NCI-H748 (cell line): ENCODE measurements around the gene CTSD.

ENCODE experiments used
- DNase-seq: peaks from one replicate; lab custom pipeline; 2025; ENCODE audit not compliant: unreplicated experiment; lab: John Stamatoyannopoulos, UW

CTSD gene

GRCh38 chr11:1756791-1757771 lies 6.6 kb downstream of the CTSD start:
- DNase-seq = no peak

GRCh38 chr11:1755692-1756561 lies 7.8 kb downstream of the CTSD start:
- no peak for DNase-seq

DNA sequence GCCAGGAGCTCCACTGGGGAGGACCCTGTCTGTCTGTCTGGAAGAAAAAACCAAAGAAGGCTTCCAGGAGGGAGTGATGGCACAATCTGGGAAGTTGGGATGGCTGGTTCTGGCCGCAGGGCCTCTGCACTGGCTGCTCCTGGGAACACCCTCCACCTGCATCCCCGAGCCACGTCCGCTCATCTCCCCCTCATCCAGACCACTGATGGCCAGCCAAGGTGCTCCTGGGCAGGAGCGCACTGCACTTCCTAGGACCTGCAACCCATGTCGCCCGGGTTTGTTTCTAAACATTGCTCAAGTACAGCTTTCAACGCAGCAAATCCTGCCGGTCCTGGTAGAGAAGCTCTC lies 8.4 kb downstream of the CTSD start:
- no peak for DNase-seq

DNA sequence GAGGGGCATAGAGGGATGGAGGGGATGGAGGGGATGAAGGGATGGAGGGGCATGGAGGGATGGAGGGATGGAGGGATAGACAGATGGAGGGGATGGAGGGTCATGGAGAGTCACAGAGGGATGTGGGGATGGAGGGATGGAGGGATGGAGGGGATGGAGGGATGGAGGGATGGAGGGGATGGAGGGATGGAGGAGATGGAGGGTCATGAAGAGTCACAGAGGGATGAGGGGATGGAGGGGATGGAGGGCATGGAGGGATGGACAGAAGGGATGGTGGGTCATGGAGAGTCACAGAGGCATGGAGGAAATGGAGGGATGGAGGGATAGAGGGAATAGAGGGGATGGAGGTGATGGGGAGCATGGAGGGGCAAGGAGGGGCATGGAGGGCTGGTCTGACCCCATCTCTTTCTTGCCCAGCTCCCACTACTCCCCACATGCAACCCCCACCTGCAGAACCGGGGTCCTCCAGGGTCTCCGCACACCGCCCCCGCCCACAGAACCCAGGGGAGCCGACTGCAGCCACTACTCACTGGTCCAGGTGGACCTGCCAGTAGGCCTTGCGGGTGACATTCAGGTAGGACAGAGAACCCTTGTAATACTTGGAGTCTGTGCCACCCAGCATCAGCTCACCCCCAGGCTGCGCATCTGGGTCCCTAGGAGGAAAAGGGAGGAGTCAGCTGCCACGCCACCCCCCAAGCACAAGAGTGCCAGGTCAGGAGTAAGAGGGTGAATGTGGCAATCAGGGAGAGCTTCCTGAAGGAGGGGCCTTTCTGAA lies 9.2 kb downstream of the CTSD start:
- DNase-seq = no peak

- no peak for DNase-seq
Measured at GRCh38 chr11:1753929-1754305, 9.8 kb downstream of the CTSD start.

GRCh38 chr11:1753229-1753928 lies 10.3 kb downstream of the CTSD start:
- DNase-seq = no peak

GRCh38 chr11:1752907-1753228 lies 10.9 kb downstream of the CTSD start:
- DNase-seq = no peak

GRCh38 chr11:1751999-1752906 lies 11.5 kb downstream of the CTSD start:
- peak; percentile 22 for DNase-seq

DNA sequence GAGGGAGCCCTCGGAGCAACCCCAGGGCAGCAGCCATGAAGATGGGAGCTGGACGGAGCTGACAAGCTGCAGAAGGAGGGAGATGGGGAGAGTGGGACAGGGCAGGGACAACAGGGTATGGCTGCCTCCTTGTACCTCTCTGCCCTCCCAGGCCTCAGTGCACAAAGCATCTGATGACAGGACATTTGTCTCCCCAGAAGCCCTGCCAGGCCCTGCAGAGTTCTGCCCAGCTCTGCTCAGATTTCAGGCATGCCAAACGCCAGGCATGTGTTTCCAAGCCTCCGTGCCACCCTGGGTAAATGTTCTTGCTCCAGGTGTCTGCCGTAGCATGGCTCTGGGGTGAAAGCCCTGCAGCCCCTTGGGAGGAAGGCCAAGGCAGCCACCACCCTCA lies 12.2 kb downstream of the CTSD start:
- no peak for DNase-seq

GRCh38 chr11:1750840-1751530 lies 12.7 kb downstream of the CTSD start:
- DNase-seq = no peak

GRCh38 chr11:1750481-1750839 lies 13.3 kb downstream of the CTSD start, which contains the start of gene IFITM10:
IFITM10 (minus strand) TSS chr11:1750595; CDS start chr11:1750442, 153 bp downstream.
- DNase-seq = no peak

- DNase-seq = no peak
Measured at GRCh38 chr11:1749395-1750351, 14.1 kb downstream of the CTSD start.

DNA sequence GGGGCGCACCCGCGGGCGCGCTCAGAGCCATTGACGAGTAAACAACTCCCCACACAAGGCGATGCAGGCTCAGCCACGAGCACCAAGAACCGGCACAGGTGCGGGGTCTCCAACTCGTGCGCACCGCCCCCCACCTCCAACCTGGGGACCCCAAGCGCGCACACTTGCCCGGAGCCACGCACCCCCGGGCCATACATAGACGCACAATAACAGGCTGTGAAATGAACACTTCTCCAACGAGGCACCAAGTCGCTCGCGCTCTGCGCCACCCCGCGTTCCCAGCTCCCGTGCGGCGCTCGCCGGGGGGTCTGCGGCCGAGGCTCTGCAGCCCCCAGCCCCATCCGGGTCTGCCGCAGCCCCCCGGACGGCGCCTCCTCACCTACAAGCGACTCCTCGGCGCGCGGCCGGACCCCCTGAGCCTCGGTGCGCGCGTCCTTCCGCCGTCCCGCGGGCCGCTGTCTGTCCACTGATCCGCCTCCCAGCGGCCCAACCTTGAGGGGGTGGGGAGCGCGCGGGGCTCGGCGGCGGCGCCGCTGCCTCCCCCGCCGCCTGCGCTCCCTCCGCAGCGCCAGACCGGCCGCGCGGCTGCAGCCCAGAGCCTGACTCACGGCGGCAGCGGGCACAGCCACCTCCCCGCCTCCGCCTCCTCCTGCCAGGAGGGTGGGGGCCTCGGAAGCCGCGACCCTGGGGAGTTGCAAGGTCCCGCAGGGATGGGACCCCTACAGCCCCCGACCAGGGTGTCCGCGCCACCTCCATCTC lies 14.9 kb downstream of the CTSD start:
- DNase-seq = peak; percentile 48

DNA sequence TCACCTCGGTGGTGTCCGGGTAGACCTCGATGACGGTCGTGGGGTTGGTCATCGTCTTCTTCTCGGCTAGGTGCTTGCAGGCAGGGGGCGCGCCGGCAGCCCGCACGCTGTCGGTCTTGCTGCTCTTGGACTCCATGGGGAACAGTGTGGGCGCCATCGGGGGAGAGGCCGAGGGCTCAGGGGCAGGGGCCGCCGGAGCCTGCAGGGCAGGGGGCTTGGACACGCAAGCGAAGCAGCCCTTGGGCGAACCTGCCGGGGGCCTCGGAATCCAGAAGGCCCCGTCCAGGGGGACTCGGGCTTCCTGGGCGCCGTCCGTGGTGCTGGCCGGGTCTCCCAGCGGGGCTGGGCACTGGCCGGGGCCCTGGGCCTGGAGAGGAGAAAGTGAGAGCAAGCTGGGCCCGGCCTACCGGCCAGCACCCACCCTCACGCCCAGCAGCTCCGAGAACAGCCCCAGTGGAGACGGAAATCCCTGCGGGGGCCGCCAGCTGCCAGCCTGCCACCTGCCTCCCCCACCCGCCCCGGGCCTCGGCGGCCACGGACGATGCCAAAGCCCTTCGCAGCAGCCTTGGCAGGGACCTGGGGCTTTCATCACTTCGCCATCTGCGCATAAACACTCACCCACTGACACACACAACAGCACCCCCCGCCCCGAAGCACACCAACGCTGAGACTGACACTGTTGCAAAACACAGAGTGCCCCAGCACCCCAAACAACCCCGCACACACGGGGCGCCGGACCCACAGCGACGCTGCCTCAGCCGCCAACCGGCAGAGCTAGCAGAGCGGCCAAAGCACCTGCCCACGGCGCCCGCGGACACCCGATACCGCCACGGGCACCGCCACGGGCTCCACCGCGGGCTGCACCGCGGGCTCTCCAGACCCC lies 15.7 kb downstream of the CTSD start:
- no peak for DNase-seq

DNA sequence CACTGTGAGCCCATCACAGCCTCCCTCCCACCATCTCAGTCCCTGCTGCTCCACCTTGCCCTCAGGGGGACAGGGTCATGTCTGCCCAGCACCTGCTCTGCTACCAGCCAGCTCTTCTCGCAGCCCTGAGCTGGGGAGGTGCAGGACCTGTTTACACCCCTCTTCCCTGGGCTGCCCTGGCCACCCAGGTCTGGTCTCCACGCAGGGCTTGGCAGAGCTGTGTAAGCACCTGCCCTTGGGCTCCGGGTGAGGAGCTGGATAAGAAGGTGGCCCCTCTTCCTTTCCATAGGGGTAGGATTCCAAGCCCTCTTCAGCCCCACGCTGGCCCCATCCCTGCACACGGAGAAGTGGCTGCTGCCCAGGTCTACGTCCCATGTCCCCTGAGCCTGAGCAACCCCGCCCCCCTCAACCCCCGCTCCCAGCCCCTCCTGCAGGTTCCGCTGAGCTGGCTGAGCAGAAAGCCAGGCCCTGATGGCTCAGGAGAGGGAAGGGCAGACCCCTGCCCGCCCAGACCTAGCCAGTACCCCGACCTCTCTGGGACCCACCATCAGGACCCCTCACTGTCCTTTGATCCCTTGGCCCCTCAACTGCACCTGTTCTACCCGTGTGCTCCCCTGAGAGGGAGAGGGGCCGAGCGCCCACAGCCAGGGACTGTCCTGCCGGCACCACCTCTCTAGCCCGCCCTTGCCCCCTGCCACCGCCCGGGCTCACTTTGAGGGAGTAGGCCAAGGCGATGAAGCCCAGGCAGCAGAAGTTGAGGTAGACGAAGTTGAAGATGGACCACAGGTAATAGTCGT lies 16.6 kb downstream of the CTSD start:
- DNase-seq = no peak
